ENCODE results near the gene ERCC1.

Gene ERCC1

GRCh38 chr19:45463241-45463640, 39.5 kb upstream of the ERCC1 start:
- TF ChIP-seq CTCF (IDR thresholded peaks at IDR 0.05): no peak

- TF ChIP-seq CTCF (IDR thresholded peaks at IDR 0.05): no peak
These were observed 38.5 kb upstream of the ERCC1 start for GRCh38 chr19:45462174-45462573.

GRCh38 chr19:45460807-45461347, 37.2 kb upstream of the ERCC1 start:
- TF ChIP-seq CTCF (IDR thresholded peaks at IDR 0.05): no peak

GRCh38 chr19:45457776-45458175, 34.1 kb upstream of the ERCC1 start:
- TF ChIP-seq CTCF (IDR thresholded peaks at IDR 0.05): no peak

- no peak for TF ChIP-seq CTCF (IDR thresholded peaks at IDR 0.05)
These were observed 32.7 kb upstream of the ERCC1 start for GRCh38 chr19:45456500-45456815.

- no peak for TF ChIP-seq CTCF (IDR thresholded peaks at IDR 0.05)
These were observed 32.2 kb upstream of the ERCC1 start for GRCh38 chr19:45455707-45456499.

GRCh38 chr19:45451850-45452387, 28.2 kb upstream of the ERCC1 start:
- TF ChIP-seq CTCF (IDR thresholded peaks at IDR 0.05): no peak
